ENCODE results near the gene FSD1L. TPM values are rescaled to one million over a fixed set of nuclear protein-coding genes. Genes with fewer than 3 reads are reported as not detected.

Gene FSD1L
- polyA plus RNA-seq, 3 donors = 0.96 to 3.2 (median 1.5) TPM

- TF ChIP-seq CTCF (IDR thresholded peaks at IDR 0.05) = peak; percentile 59
- intact Hi-C loops (cut with micrococcal nuclease) = loop anchor here in 1 of 2 donors (10.0 kb wide), 1 partner anchor 611 kb away; no protein-coding TSS in a partner anchor
Observed at GRCh38 chr9:105425816-105426433, 21.9 kb upstream of the FSD1L start.

GRCh38 chr9:105426657-105427056 lies 21.2 kb upstream of the FSD1L start:
- H3K4me1 ChIP-seq (ENCODE audit: control insufficient read depth in 1 of 2, insufficient read depth in 2 of 2, low read length in 2 of 2) = no peaks in the 10 kb centered on the region
- H3K4me3 Mint-ChIP-seq = no peak overlapping the region
- WGBS (ENCODE audit: insufficient coverage) = 93% methylated on average over 3 of the region's 3 CpGs

More at GRCh38 chr9:105425816-105426433, 21.9 kb upstream of the FSD1L start:
- peaks cover 0 to 1% (median 0%) of the 10 kb centered on the region in 3 donors for H3K27me3 Mint-ChIP-seq (ENCODE audit: low read depth in 3 of 3)
- no peaks in the 10 kb centered on the region for H3K4me1 Mint-ChIP-seq
- peaks cover 0 to 3% of the 10 kb centered on the region in 2 donors for H3K36me3 Mint-ChIP-seq
- Histone ChIP-seq H3K27ac (ENCODE audit: low read depth in 1 of 2, low read length in 2 of 2) (no peak overlapping the region), H3K4me2 (replicated peaks; ENCODE audit: extremely low read depth, low read length, poor library complexity, severe bottlenecking) (no peak overlapping the region), H3K9ac (ENCODE audit: insufficient read depth, low read length, poor library complexity, severe bottlenecking) (no peak overlapping the region), H3K4me1 (ENCODE audit: control insufficient read depth in 1 of 2, insufficient read depth in 2 of 2, low read length in 2 of 2) (no peaks in the 10 kb centered on the region), H3K9me3 (replicated peaks in 1 of 2; ENCODE audit: control insufficient read depth in 1 of 2, insufficient read depth in 1 of 2, low read length in 2 of 2) (no peaks in the 10 kb centered on the region), H4K20me1 (ENCODE audit: insufficient read depth, low read length) (no peaks in the 10 kb centered on the region), H3K4me3 (replicated peaks in 1 of 3; ENCODE audit: low read depth in 2 of 3, low read length in 3 of 3) (no peak overlapping the region), H3K36me3 (replicated peaks in 1 of 2; ENCODE audit: control insufficient read depth in 1 of 2, insufficient read depth in 2 of 2, low read length in 2 of 2) (no peaks in the 10 kb centered on the region), H2AFZ (ENCODE audit: insufficient read depth, low read depth, low read length, poor library complexity, severe bottlenecking) (no peak overlapping the region), H3K79me2 (ENCODE audit: insufficient read depth, low read length) (no peaks in the 10 kb centered on the region), H3K27me3 (ENCODE audit: control insufficient read depth in 2 of 2, insufficient read depth in 2 of 2, low read length in 2 of 2) (no peaks in the 10 kb centered on the region)
- no peak overlapping the region for H3K27ac Mint-ChIP-seq
- no peaks in the 10 kb centered on the region for H3K9me3 Mint-ChIP-seq
- 86% methylated on average over 2 of the region's 2 CpGs for WGBS (ENCODE audit: insufficient coverage)
- no peak for DNase-seq
- no peak overlapping the region for H3K4me3 Mint-ChIP-seq

More at GRCh38 chr9:105426657-105427056, 21.2 kb upstream of the FSD1L start:
- Histone ChIP-seq H3K27me3 (ENCODE audit: control insufficient read depth in 2 of 2, insufficient read depth in 2 of 2, low read length in 2 of 2) (no peaks in the 10 kb centered on the region), H4K20me1 (ENCODE audit: insufficient read depth, low read length) (no peaks in the 10 kb centered on the region), H2AFZ (ENCODE audit: insufficient read depth, low read depth, low read length, poor library complexity, severe bottlenecking) (no peak overlapping the region), H3K79me2 (ENCODE audit: insufficient read depth, low read length) (no peaks in the 10 kb centered on the region), H3K9ac (ENCODE audit: insufficient read depth, low read length, poor library complexity, severe bottlenecking) (no peak overlapping the region), H3K36me3 (replicated peaks in 1 of 2; ENCODE audit: control insufficient read depth in 1 of 2, insufficient read depth in 2 of 2, low read length in 2 of 2) (no peaks in the 10 kb centered on the region), H3K4me3 (replicated peaks in 1 of 3; ENCODE audit: low read depth in 2 of 3, low read length in 3 of 3) (no peak overlapping the region), H3K27ac (ENCODE audit: low read depth in 1 of 2, low read length in 2 of 2) (no peak overlapping the region), H3K9me3 (replicated peaks in 1 of 2; ENCODE audit: control insufficient read depth in 1 of 2, insufficient read depth in 1 of 2, low read length in 2 of 2) (no peaks in the 10 kb centered on the region), H3K4me2 (replicated peaks; ENCODE audit: extremely low read depth, low read length, poor library complexity, severe bottlenecking) (no peak overlapping the region)
- no peak for TF ChIP-seq CTCF (IDR thresholded peaks at IDR 0.05)
- no peaks in the 10 kb centered on the region for H3K4me1 Mint-ChIP-seq
- H3K9me3 Mint-ChIP-seq = no peaks in the 10 kb centered on the region
- H3K36me3 Mint-ChIP-seq = peaks cover 0 to 3% of the 10 kb centered on the region in 2 donors
- DNase-seq = no peak
- H3K27ac Mint-ChIP-seq = no peak overlapping the region
- intact Hi-C loops (cut with micrococcal nuclease) = loop anchor here in 1 of 2 donors (10.0 kb wide), 1 partner anchor 612 kb away; no protein-coding TSS in a partner anchor
- H3K27me3 Mint-ChIP-seq (ENCODE audit: low read depth in 3 of 3) = peaks cover 0 to 1% (median 0%) of the 10 kb centered on the region in 3 donors
